NCI-H187 (cell line): ENCODE measurements around the gene PRSS57.

Experiments used
- DNase-seq, 2 experiments: peaks; one replicate each; lab custom pipeline; 2025; lab: John Stamatoyannopoulos, UW

The PRSS57 gene

DNA sequence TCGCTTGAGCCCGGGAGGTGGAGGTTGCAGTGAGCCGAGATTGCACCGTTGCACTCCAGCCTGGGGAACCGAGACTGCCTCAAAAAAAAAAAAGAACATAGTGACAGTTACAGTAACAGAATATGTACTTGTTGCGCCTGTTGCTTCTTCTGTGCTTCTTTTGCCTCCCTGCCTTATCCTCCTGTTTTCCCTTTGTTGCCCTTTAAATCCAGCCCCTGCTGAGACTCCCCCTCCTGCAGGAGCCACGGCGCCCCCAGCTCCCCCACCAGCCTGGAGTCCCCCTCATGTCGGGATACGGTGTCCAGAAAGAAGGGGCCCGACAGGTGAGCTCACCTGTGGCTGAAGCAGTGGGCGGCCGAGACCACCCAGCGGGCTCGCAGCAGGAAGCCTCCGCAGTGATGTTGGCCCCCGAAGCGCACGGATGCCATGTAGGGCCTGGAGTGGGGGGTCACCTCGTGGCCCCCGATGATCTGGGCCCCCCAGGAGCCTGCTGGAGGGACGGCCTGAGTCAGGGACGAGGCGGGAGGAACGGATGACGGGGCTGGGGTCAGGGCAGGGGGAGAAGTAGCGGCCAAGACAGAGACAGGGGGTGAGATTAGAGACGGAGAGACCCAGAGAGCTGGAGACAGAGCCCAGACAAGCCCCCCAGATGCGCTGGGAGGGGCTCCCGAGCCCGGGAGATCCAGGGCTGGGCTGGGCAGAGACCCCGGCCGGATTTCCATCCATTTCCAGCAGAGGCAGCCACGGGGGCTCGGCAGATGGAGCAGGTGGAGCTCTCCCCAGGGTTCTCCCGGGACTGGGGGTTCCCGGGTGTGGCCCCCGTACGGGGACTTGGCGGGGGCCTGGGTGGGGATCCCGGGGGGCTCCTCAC lies 536 bp downstream of the PRSS57 start:
- DNase-seq: no peak

DNA sequence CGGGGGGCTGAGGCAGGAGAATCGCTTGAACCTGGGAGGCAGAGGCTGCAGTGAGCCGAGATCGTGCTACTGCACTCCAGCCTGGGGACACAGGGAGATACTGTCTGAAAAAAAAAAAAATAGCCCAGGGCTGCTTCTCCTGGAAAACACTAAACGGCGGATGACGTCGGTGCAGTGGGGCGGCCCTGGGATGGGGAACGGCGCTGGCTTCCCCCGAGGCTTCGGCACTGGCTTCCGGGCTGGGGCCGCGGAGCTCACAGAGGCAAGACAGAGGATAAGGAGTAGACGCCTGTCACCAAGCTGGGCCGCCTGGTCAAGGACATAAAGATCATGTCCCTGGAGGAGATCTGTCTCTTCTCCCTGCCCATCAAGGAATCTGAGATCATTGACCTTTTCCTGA lies 5.0 kb downstream of the PRSS57 start:
- DNase-seq: no peak

DNA sequence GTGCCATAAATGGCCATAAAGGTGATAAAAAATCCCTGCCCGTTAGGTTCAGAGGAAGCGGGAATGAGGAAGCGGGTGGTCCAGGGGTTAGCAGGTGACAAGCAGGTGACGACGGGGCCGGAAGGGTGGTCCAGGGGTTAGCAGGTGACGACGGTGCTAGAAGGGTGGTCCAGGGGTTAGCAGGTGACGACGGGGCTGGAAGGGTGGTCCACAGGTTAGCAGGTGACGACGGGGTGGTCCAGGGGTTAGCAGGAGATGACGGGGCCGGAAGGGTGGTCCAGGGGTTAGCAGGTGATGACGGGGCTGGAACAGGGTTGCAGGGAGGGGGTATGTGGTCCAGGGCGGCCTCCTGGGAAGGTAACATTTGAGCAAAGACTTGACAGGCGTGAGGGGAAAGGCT lies 6.3 kb downstream of the PRSS57 start:
- no peak for DNase-seq

DNA sequence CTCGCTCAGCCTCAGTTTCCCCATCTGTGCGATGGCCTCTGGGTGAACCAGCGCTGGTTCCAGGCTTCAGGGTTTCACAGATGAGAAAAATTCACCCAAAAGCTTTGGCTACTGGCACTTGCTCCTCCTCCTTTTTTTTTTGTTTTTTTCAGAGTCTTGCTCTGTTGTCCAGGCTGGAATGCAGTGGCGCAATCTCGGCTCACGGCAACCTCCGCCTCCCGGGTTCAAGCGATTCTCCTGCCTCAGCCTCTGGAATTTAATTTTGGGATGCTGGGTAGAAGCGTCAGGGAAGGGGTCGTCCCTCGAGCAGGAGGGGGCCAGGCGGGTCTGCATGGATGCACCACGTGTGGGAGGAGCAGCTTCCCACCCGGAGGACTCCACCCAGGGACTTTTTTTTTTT lies 7.0 kb downstream of the PRSS57 start:
- no peak for DNase-seq

DNA sequence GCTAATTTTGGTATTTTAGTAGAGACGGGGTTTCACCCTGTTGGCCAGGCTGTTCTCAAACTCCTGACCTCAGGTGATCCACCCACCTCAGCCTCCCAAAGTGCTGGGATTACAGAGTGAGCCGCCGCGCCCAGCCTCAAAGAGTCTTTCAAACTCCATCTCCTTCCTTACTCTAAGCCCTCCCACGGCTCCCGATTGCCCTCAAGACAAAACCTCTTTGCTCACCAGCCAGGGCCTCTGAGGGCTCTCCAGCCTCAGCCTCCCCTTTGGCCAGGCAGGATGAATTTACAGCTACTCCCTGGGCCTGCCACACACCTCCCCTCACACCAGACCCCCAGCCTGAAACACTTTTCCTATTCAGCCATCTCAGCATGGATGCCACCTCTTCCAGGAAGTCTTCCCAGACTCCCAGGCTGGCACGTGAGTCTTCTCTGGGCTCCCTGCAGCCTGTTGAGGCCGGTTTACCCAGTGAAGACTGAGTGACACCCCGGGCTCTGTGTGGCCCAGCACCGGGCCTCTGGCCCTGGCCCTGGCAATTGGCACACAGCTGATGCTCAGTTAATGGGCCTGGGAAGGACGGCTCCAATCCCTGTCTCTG lies 7.6 kb downstream of the PRSS57 start:
- no peak for DNase-seq

DNA sequence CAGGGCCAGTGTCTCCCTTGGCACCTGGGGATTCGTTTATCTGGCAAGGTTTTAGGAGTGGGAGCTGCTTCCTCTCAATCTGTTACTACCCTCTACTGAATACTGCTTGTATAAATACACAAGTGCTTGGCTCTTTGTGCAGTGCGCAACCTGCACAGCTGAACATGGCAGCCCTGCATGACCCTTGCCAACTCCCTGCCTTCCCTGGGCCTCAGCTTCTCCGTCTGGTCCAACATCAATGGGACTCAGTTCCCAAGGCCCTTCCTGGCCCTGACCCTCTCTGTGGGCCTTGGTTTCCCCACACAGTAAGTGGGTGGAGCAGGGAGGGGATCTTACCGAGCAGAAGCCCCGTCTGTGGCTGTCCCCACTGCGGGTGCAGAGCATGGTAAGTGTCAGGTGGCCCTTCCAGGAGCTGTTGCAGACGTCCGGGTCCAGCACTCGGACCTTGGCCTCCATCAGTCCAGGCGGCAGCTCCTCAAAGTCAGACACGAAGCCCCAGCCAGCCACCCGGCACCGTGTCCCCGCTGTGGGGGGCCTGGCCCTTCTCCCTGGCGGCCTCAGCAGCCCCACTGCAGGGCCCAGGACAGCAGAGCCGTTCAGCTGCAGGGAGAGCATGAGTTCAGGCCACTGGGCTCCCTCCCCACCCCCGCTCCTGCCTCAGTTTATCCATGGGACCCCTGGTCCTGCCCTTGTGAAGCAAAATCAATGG lies 8.5 kb downstream of the PRSS57 start:
- no peak for DNase-seq

DNA sequence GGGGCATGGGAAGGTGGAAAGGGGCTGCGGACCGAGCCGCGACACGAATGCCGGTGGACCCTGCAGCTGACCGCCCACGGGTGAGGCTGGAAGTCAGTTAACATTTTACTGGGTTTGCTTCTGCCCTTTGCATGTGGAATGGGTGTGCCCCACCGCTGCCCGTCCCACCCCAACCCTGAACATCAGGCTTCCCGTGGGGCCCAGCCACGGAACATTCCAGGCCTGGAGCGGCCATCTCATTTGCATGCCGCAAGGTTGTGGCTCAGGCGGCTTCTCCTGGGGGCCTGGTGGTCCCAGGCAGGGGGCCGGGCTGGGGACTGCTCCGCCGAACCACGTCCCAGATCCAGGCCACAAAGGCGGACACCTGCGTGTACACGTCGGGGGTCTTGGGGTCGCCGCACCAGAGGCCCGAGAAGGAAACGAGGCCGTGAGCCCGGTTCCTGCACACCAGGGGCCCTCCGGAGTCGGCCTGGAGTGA lies 9.8 kb downstream of the PRSS57 start:
- DNase-seq: no peak

DNA sequence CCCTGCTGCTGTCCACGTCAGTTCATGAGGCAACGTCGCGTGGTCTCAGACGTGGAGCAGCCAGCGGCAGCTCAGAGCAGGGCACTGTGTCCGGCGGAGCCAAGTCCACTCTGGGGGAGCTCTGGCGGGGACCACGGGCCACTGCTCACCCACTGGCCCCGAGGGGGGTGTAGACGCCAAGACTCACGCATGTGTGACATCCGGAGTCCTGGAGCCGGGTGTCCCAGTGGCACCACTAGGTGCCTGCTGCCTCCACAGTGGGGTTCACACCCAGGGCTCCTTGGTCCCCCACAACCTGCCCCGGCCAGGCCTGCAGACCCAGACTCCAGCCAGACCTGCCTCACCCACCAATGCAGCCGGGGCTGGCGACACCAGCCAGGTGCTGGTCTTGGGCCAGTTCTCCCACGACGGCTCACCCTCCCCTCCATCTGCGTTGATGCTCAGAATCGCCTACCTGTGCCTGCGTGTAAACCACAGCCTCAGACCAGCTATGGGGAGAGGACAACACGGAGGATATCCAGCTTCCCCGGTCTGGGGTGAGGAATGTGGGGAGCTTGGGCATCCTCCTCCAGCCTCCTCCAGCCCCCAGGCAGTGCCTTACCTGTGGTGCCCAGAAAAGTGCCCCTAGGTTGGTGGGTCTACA lies 12.5 kb downstream of the PRSS57 start:
- no peak for DNase-seq

DNA sequence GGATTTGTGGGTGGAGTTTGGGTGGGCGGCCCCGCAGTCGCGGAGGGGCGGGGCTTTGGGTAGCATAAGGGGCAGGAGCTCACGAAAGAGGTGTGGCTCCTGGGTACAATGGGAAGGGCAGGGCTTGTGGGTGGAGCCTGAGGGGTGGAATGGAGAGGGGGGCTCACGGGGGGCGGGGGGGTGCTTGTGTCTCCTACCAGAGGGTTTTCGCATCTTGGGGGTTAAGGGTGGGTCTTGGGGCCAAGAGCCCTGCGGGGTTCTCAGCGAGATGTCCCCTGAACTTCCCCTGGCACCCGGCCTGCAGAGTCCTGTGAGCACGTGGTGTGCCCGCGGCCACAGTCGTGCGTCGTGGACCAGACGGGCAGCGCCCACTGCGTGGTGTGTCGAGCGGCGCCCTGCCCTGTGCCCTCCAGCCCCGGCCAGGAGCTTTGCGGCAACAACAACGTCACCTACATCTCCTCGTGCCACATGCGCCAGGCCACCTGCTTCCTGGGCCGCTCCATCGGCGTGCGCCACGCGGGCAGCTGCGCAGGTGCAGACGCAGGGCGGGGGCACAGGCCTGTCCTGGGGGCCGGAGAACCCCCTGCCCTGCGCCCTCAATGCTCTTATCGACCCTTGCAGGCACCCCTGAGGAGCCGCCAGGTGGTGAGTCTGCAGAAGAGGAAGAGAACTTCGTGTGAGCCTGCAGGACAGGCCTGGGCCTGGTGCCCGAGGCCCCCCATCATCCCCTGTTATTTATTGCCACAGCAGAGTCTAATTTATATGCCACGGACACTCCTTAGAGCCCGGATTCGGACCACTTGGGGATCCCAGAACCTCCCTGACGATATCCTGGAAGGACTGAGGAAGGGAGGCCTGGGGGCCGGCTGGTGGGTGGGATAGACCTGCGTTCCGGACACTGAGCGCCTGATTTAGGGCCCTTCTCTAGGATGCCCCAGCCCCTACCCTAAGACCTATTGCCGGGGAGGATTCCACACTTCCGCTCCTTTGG lies 13.9 kb downstream of the PRSS57 start:
- DNase-seq: peak in 1 of 2 experiments; percentile 86

DNA sequence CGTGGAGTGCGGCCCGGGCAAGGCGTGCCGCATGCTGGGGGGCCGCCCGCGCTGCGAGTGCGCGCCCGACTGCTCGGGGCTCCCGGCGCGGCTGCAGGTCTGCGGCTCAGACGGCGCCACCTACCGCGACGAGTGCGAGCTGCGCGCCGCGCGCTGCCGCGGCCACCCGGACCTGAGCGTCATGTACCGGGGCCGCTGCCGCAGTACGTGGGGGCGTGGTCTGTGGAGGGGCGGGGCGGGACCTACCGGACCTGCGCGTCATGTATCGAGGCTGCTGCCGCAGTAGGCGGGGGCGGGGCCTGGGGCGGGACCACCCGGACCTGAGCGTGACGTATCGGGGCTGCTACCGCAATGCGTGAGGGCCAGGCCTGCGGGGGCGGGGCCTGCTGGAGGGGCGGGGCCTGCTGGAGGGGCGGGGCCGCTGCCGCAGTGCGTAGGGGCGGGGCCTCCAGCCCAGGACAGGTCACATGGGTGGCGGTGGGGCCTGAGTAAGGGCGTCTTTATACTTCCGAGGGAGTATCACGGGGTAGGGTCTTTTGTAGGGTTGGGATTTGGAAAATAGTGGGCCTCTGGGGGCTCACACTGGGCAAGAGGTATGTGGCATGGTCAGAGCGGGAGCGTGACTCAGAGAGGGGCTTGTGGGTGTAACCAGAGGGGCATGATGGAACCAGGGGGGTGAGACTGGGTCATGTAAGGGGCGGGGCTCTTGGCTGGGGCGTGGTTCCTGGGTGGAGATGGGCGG lies 14.8 kb downstream of the PRSS57 start:
- peak; percentile 97 to 98 for DNase-seq

DNA sequence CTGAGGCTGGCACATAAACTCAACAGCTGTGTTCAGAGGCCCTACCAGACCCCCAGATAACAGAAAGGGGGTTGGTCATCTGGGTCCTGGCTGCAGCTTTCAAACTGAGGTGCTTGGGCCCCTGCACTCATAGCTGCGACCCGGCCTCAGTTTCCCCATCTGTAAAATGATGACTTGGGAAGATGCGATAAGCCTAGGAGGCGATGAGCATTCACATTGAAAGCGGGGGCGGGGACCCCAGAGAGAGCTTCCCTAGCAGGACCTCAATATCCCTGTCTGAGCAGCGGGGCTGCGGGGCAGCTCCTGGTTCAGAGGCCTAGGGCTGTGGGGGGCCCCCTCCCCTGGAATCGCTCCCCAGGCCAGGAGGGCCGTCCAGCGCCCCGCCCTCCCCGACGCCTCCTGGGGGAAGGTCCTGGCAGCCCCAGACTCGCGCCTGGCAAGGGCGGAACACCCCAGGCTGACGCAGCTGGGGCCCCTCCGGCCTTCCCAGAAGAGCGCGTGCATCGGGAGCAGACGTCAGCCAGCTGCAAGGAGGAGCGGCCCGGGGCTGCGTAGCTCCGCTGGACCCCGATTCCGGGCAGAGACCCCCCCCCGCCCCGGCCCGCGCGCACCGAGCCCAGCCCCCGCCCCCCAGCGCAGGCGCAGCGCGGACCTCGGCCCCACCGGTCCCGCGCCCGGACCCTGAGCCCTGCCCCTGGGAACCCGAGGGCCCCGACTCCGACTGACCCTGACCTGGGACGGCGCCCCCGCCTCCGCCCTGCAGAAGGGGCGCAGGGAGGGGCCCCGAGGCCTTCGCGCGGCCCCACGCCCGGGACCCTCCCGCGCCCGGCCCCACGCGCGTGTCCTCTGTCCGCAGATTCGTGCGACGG lies 15.6 kb downstream of the PRSS57 start:
- peak in 1 of 2 experiments; percentile 17 for DNase-seq

DNA sequence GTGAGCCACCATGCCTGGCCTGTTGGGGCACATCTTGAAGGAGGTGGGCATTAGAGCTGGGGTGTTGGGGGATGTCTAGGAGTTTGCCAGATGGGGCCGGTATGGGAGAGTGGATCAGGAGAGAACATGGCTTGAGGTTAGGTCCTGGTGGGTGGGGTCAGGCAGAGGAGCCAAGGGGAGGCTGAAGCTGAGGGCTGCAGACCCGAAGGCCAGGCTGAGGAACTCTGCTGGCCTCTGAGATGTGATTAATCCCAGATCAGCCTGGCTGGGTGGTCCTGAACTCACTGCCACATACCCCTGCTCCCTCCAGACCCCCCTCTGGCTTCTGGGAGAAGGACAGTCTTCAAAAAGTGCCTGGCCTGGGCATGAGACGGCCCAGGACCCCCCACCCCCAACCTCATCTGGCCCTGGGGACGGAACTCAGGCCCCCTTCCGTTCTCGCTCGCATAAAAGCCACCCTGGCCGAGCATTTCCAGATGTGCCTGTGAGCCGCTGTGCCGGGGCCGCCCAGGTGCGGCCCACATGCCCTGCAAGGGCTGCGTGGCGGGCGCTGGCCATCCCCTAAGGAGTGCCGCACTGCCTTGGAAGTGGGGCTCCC lies 16.4 kb downstream of the PRSS57 start:
- DNase-seq: no peak

DNA sequence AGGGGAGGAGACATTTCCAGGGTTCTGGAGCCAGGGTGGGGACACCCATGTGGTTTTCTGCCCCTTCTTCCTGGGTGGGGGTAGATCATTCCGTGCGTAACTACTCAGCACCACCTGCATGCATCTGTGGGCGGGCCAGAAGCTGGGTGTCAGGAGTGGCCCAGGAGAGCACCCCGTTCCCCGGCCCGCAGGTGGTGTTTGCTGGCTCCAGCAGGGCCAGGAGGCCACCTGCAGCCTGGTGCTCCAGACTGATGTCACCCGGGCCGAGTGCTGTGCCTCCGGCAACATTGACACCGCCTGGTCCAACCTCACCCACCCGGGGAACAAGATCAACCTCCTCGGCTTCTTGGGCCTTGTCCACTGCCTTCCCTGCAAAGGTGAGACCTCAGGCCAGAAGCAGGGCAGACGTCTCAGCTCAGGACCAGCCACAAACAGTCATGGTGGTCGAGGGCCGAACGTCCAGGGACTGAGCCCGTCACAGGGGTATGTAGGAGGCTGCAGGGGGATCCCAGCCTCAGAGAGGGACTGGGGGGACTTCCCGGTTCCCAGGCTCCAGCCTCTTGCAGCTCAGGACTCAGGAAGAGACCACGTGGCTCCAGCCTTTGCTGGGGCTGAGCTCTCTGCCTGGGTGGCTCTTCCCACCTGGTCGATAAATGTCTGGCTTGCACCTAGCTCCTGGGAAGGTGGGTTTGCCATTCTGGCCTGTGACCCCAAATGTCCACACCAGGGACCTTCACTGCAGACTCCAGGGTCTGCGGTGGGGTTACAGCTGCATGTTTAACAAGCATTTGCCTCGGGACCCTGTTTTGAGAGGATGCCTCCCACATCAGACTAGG lies 17.4 kb downstream of the PRSS57 start:
- DNase-seq: no peak

DNA sequence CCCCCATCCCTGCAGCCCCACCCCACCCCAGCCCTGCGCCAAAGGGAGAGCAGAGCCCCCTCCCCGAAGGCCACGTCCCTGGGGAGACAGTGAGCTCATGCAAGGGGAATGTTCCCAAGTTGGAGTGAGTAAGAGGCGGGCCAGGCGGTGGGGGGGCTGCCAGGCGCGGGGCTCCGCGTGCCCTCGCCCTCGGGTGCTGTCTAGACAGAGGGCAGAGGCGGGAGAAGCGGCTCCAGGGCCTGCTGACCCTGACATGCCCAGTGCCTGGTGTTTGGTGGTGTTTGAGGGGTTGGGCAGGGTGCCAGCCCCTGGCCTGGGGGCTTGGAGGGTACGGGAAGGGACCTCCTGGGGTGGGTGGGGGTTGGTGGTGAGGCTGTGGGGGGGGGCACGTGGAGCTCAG lies 18.1 kb downstream of the PRSS57 start:
- DNase-seq: no peak

DNA sequence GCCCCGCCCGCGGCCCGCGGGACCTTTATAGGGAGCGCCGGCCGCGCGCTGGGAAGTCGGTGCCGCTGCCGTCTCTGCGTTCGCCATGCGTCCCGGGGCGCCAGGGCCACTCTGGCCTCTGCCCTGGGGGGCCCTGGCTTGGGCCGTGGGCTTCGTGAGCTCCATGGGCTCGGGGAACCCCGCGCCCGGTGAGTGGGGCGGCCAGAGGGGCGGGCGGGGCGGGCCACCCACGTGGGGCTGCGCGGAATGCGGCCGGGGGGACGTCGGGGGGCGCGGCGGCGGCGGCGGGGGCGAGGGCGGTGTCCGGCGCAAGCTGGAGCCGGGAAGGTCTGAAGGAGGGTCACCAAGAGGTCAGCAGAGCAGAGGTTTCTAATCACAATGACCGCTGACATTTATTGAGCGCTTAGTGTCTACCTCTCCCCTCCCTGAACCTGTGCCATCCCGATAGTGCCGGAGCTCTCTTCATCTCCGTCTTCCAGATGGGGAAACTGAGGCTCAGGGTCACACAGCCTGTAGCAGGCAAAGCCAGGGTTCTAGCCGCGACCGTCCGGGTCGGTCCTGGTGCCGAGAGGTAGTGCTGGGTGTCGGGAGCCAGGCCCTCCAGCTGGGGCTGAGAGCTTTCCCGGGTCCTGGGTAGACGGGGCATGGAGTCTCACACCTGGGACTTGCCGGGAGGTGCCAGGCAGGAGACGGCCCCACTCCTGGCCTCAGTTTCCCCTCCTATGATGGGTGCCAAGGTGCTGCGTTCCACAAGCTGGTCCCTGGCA lies 18.7 kb downstream of the PRSS57 start, which contains the start of gene FSTL3:
TSS of gene FSTL3 (plus strand) at position 54 of the 767 bp plus-strand sequence. CDS start at position 86, 32 bp downstream.
- no peak for DNase-seq

DNA sequence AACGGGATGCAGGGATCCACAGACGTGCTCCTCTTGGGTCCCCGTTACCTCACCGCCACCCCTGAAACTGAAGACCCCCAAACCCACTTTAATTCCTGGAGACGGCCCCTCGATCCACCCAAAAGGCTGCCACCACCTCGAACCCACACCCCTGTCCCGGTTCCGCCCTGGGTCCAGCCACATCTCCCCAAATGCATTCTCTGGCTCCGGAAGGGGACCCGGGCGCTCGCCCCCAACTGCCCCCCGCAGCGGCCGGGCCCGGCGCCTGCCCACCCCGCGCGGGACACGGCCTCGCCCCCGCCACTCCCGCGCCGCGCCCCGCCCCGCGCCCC lies 19.3 kb downstream of the PRSS57 start:
- DNase-seq: no peak
